Upper lobe of left lung (tissue), 6 donors: Measurements from ENCODE around the gene SLC25A26. TPM values are rescaled to one million over a fixed set of nuclear protein-coding genes. Genes with fewer than 3 reads are reported as not detected.

Experiments used
- ATAC-seq, 2 donors: fragments of 200-7000 bp; cut with Tn5 transposase; one replicate each; pipeline ENCODE4 v1.9.1; 2022; ENCODE audit warnings: mild to moderate bottlenecking in 2 of 2, moderate library complexity in 2 of 2; ENCODE audit not compliant: low FRiP score in 2 of 2
- DNase-seq, 2 donors: peaks; one replicate each; pipeline ENCODE4 v3.0.0-alpha.2; 2019 to 2020
- H3K27ac ChIP-seq, 4 donors: fragments of 200-600 bp; sonication (generic); one replicate each; pipeline ENCODE4 v1.5.1; 2016 to 2019
- H3K27me3 ChIP-seq, 4 donors: fragments of 200-600 bp; sonication (generic); one replicate each; pipeline ENCODE4 v1.5.1; 2017 to 2019
- H3K36me3 ChIP-seq, 4 donors: fragments of 200-600 bp; sonication (generic); one replicate each; pipeline ENCODE4 v1.5.1; 2016 to 2019
- H3K4me1 ChIP-seq, 4 donors: fragments of 200-600 bp; sonication (generic); one replicate each; pipeline ENCODE4 v1.5.1; 2018 to 2019
- H3K4me3 ChIP-seq, 4 donors: fragments of 200-600 bp; sonication (generic); one replicate each; pipeline ENCODE4 v1.5.1; 2017 to 2019; ENCODE audit warnings: mild to moderate bottlenecking in 2 of 4, moderate library complexity in 1 of 4
- H3K9me3 ChIP-seq, 4 donors: fragments of 200-600 bp; sonication (generic); one replicate each; pipeline ENCODE4 v1.5.1; 2018 to 2019
- CTCF ChIP-seq, 6 experiments: fragments of 450-650 bp in 4 of 6; fragments of 200-600 bp in 2 of 6; sonication (generic) in 2 of 6; IDR thresholded peaks; one replicate each; pipeline ENCODE4 v1.5.1; 2016 to 2019; ENCODE audit warnings: antibody characterized with exemption in 6 of 6
- EP300 ChIP-seq, 4 donors: sonication (generic); formaldehyde crosslinking; IDR thresholded peaks; one replicate each; pipeline ENCODE4 v1.5.1; 2017; ENCODE audit warnings: antibody characterized with exemption in 4 of 4, control low read depth in 2 of 4
- POLR2A ChIP-seq, 4 donors: fragments of 450-650 bp; IDR thresholded peaks; one replicate each; pipeline ENCODE4 v1.5.1; 2016 to 2017; ENCODE audit warnings: antibody characterized with exemption in 4 of 4, mild to moderate bottlenecking in 2 of 4
- POLR2AphosphoS5 ChIP-seq, 2 donors: sonication (generic); formaldehyde crosslinking; IDR thresholded peaks; one replicate each; pipeline ENCODE4 v1.5.1; 2017; ENCODE audit warnings: antibody characterized with exemption in 2 of 2
- WGBS, 2 donors: methylation state at CpG; one replicate each; pipeline ENCODE4 v1.1.5; 2017 to 2018; 5-methylcytosine and 5-hydroxymethylcytosine counted together
- total RNA-seq, 6 donors: library from RNA; depleted of rRNA in 4 of 6; stranded (reverse); fragments of >200 nt in 4 of 6; gene quantifications; one replicate each; pipeline versions ENCODE4 v1.1.0 to v1.2.1, GENCODE V29; 2016 to 2021
- donor health status: DM: no; HTN: no; CAD: no; lungs with moderate emphysema.
- donor health status: DM: no; HTN: yes; CAD: no; lungs with severe emphysema.

The SLC25A26 gene
- total RNA-seq, 6 donors from 2014 or later: 8.4 to 18.8 (median 17.0) TPM

- Histone ChIP-seq H3K36me3 (no peaks in the 10 kb centered on the region), H3K9me3 (no peaks in the 10 kb centered on the region), H3K27me3 (no peaks in the 10 kb centered on the region), H3K27ac (no peak overlapping the region), H3K4me1 (no peaks in the 10 kb centered on the region), H3K4me3 (no peak overlapping the region)
- DNase-seq (no peak), ATAC-seq (no peak)
- TF ChIP-seq POLR2AphosphoS5 (IDR thresholded peaks at IDR 0.05): no peak
- no peak for TF ChIP-seq EP300 (IDR thresholded peaks at IDR 0.05)
- TF ChIP-seq POLR2A (IDR thresholded peaks at IDR 0.05): no peak
- no peak for TF ChIP-seq CTCF (IDR thresholded peaks at IDR 0.05)
- WGBS, 2 donors: 89 to 96% methylated on average over 7 of the region's 7 CpGs
Observed at GRCh38 chr3:66206806-66207205, 14.0 kb upstream of the SLC25A26 start.

GRCh38 chr3:66208189-66208588 lies 12.6 kb upstream of the SLC25A26 start:
- 79 to 80% methylated on average over 3 of the region's 3 CpGs for WGBS, 2 donors
- no peak for TF ChIP-seq POLR2A (IDR thresholded peaks at IDR 0.05)
- TF ChIP-seq POLR2AphosphoS5 (IDR thresholded peaks at IDR 0.05): no peak
- TF ChIP-seq EP300 (IDR thresholded peaks at IDR 0.05): no peak
- no peak for TF ChIP-seq CTCF (IDR thresholded peaks at IDR 0.05)
- Histone ChIP-seq H3K4me1 (no peaks in the 10 kb centered on the region), H3K9me3 (no peaks in the 10 kb centered on the region), H3K27ac (no peak overlapping the region), H3K27me3 (no peaks in the 10 kb centered on the region), H3K36me3 (no peaks in the 10 kb centered on the region), H3K4me3 (no peak overlapping the region)
- DNase-seq (no peak), ATAC-seq (no peak)

- no peak overlapping the region for H3K4me3 ChIP-seq
- ATAC-seq (no peak), DNase-seq (no peak)
- H3K9me3 ChIP-seq: no peaks in the 10 kb centered on the region
- TF ChIP-seq POLR2A (IDR thresholded peaks at IDR 0.05) (no peak), CTCF (IDR thresholded peaks at IDR 0.05) (no peak), POLR2AphosphoS5 (IDR thresholded peaks at IDR 0.05) (no peak), EP300 (IDR thresholded peaks at IDR 0.05) (no peak)
- no peak overlapping the region for H3K27ac ChIP-seq
- no peaks in the 10 kb centered on the region for H3K4me1 ChIP-seq
- no peaks in the 10 kb centered on the region for H3K36me3 ChIP-seq
- no peaks in the 10 kb centered on the region for H3K27me3 ChIP-seq
- 88 to 91% methylated on average over 9 of the region's 9 CpGs for WGBS, 2 donors
Observed at GRCh38 chr3:66210687-66211295, 10.0 kb upstream of the SLC25A26 start.

GRCh38 chr3:66211779-66212178 lies 9.0 kb upstream of the SLC25A26 start:
- DNase-seq (no peak), ATAC-seq (no peak)
- no peak overlapping the region for H3K27ac ChIP-seq
- no peaks in the 10 kb centered on the region for H3K9me3 ChIP-seq
- H3K4me3 ChIP-seq: no peak overlapping the region
- TF ChIP-seq CTCF (IDR thresholded peaks at IDR 0.05) (no peak), POLR2A (IDR thresholded peaks at IDR 0.05) (no peak), POLR2AphosphoS5 (IDR thresholded peaks at IDR 0.05) (no peak), EP300 (IDR thresholded peaks at IDR 0.05) (no peak)
- 77 to 82% methylated on average over 4 of the region's 4 CpGs for WGBS, 2 donors
- H3K4me1 ChIP-seq: no peaks in the 10 kb centered on the region
- no peaks in the 10 kb centered on the region for H3K27me3 ChIP-seq
- H3K36me3 ChIP-seq: no peaks in the 10 kb centered on the region

GRCh38 chr3:66215106-66215505 lies 5.7 kb upstream of the SLC25A26 start:
- TF ChIP-seq POLR2A (IDR thresholded peaks at IDR 0.05): no peak
- TF ChIP-seq POLR2AphosphoS5 (IDR thresholded peaks at IDR 0.05): no peak
- no peak for TF ChIP-seq CTCF (IDR thresholded peaks at IDR 0.05)
- TF ChIP-seq EP300 (IDR thresholded peaks at IDR 0.05): no peak
- WGBS, 2 donors: 72 to 80% methylated on average over 2 of the region's 2 CpGs
- no peaks in the 10 kb centered on the region for H3K9me3 ChIP-seq
- H3K27me3 ChIP-seq: no peaks in the 10 kb centered on the region
- no peaks in the 10 kb centered on the region for H3K36me3 ChIP-seq
- H3K4me1 ChIP-seq: peaks cover 0 to 3% (median 0%) of the 10 kb centered on the region in 4 donors
- DNase-seq (no peak), ATAC-seq (no peak)
- no peak overlapping the region for H3K4me3 ChIP-seq
- no peak overlapping the region for H3K27ac ChIP-seq
